H1 (cell line): ENCODE measurements around the gene CDYL2. TPM values are rescaled to one million over a fixed set of nuclear protein-coding genes. Genes with fewer than 3 reads are reported as not detected.

Source experiments
- BCL11A ChIP-seq, 2 experiments: IDR thresholded peaks; one replicate each; pipeline ENCODE4 v1.6.1; 2011; ENCODE audit warnings: low read depth in 2 of 2, low read length in 2 of 2, mild to moderate bottlenecking in 2 of 2
- CHD1 ChIP-seq: IDR thresholded peaks from 2 replicates; pipeline ENCODE4 v1.6.1; 2012; ENCODE audit warnings: low read depth, low read length, improper control_type of control experiment
- CHD2 ChIP-seq: IDR thresholded peaks from 2 replicates; pipeline ENCODE4 v1.6.1; 2012; ENCODE audit warnings: low read length, improper control_type of control experiment
- POLR2AphosphoS5 ChIP-seq: IDR thresholded peaks from 2 replicates; pipeline ENCODE4 v1.6.1; 2011; ENCODE audit warnings: low read depth, low read length
- polyA plus RNA-seq, 7 experiments: library from polyadenylated mRNA; depleted of rRNA in 3 of 7; stranded (reverse) in 5 of 7; unstranded in 2 of 7; fragments of >200 nt in 5 of 7; fragments of 200-250 nt in 2 of 7; gene quantifications; 1 replicate in 5 of 7; 2 replicates in 1 of 7; 4 replicates in 1 of 7; pipeline versions ENCODE4 v1.2.1 to v1.2.3, GENCODE V29; 2011 to 2013; ENCODE audit warnings: missing spikeins in 2 of 7, mixed read lengths in 2 of 7
- total RNA-seq: library from RNA; stranded (reverse); fragmentation: NEBNext Ultra II Directional; extraction: Animal tissue kit (Norgen Biotek cat#: 25700); gene quantifications from 2 replicates; pipeline ENCODE4 v1.2.1, GENCODE V29; 2021

The CDYL2 gene
- total and polyA plus RNA-seq, 2 of the 8 experiments (the other 6 are each of a cell fraction or from before 2014, with no cell fraction given) = 0.33 to 5.3 TPM

DNA sequence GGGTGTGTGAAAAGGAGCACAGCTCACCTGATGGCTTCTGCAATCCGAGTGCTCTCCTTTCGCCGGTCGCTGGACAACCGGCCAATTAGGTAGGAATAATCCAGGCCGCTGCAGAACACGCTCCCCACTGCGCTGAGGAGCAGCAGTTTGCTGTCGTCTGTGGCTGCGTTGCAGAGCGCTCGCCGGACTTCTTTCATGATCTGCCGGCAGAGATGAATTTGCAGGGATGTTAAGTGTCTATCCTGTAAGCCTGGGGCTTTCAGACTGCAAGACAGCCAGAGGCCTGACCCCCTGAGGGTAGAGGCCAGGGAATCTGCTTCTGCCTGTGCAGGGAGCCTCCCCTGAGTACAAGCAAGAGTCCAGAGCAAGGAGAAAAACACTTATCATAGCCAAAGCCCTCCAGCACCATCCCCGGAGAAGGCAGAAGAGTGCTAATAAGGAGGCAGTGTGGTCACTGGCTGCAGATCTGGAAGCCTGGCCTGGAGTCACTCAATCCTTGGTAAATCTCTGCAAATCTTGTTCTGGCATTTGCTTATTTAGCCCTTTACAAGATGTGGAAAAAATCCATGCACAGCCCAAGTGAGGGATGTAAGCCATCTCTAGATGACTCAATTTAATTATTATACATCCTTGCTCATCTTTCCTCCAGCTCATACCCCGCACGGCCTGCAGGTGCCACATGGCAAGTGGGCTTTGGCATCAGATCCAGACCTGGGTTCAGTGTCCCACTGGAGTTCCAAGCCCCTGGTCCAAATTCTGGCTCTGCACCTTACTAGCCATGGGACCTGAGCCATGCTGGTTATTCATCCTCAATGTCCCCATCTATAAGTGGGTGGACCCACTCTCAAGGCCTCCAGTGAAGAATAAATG is 183.4 kb downstream of the CDYL2 start (continued):
- TF ChIP-seq CHD1 (no peak), BCL11A (IDR thresholded peaks at IDR 0.05; ENCODE audit: low read depth in 2 of 2, low read length in 2 of 2) (no peak), CHD2 (no peak), POLR2AphosphoS5 (no peak)
